Neutrophil (primary cell): ENCODE data around the gene PDZRN3.
"Not testable (repeated sequence)": the region's sequence is repeated elsewhere in the genome, so short reads cannot be mapped to it uniquely, and the experiment has no call there.

ENCODE experiments used
- H3K27ac ChIP-seq: fragments of 200-600 bp; sonication (generic); 2 replicates; pipeline ENCODE4 v1.5.1; 2016; ENCODE audit warnings: mild to moderate bottlenecking, moderate library complexity
- H3K27me3 ChIP-seq: fragments of 200-600 bp; sonication (generic); 2 replicates; pipeline ENCODE4 v1.6.0; 2016; ENCODE audit warnings: mild to moderate bottlenecking
- H3K36me3 ChIP-seq: fragments of 200-600 bp; sonication (generic); 2 replicates; pipeline ENCODE4 v1.5.1; 2017
- H3K4me1 ChIP-seq, 2 experiments: fragments of 200-600 bp in 1 of 2; sonication (generic) in 1 of 2; 1 replicate in 1 of 2; 2 replicates in 1 of 2; pipeline versions ENCODE4 v1.5.1 to v1.6.1; 2013 to 2016; ENCODE audit warnings: low read depth in 1 of 2, low read length in 1 of 2, mild to moderate bottlenecking in 1 of 2, moderate library complexity in 1 of 2; ENCODE audit not compliant: control insufficient read depth in 1 of 2, insufficient read depth in 1 of 2
- H3K4me3 ChIP-seq, 2 experiments: fragments of 200-600 bp in 1 of 2; sonication (generic) in 1 of 2; 1 replicate in 1 of 2; 2 replicates in 1 of 2; pipeline ENCODE4 v1.5.1; 2013 to 2016; ENCODE audit warnings: low read depth in 1 of 2, low read length in 1 of 2, mild to moderate bottlenecking in 1 of 2, moderate library complexity in 1 of 2
- H3K9me3 ChIP-seq: fragments of 200-600 bp; sonication (generic); 2 replicates; pipeline ENCODE4 v1.5.1; 2016
- TF ChIP-seq, protein P1 (sequence below): fragments of 200-600 bp; sonication (generic); IDR thresholded peaks from 2 replicates; pipeline ENCODE4 v1.5.1; 2016; ENCODE audit warnings: antibody characterized with exemption

PDZRN3 gene

GRCh38 chr3:73569246-73569760 is 55.4 kb downstream of the PDZRN3 start:
- Histone ChIP-seq H3K36me3 (no peaks in the 10 kb centered on the region), H3K27me3 (peaks cover 45% of the 10 kb centered on the region), H3K27ac (no peak overlapping the region), H3K4me3 (no peak overlapping the region), H3K9me3 (no peaks in the 10 kb centered on the region), H3K4me1 (no peaks in the 10 kb centered on the region)
- TF ChIP-seq, protein P1, sequence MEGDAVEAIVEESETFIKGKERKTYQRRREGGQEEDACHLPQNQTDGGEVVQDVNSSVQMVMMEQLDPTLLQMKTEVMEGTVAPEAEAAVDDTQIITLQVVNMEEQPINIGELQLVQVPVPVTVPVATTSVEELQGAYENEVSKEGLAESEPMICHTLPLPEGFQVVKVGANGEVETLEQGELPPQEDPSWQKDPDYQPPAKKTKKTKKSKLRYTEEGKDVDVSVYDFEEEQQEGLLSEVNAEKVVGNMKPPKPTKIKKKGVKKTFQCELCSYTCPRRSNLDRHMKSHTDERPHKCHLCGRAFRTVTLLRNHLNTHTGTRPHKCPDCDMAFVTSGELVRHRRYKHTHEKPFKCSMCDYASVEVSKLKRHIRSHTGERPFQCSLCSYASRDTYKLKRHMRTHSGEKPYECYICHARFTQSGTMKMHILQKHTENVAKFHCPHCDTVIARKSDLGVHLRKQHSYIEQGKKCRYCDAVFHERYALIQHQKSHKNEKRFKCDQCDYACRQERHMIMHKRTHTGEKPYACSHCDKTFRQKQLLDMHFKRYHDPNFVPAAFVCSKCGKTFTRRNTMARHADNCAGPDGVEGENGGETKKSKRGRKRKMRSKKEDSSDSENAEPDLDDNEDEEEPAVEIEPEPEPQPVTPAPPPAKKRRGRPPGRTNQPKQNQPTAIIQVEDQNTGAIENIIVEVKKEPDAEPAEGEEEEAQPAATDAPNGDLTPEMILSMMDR, result no peak

DNA sequence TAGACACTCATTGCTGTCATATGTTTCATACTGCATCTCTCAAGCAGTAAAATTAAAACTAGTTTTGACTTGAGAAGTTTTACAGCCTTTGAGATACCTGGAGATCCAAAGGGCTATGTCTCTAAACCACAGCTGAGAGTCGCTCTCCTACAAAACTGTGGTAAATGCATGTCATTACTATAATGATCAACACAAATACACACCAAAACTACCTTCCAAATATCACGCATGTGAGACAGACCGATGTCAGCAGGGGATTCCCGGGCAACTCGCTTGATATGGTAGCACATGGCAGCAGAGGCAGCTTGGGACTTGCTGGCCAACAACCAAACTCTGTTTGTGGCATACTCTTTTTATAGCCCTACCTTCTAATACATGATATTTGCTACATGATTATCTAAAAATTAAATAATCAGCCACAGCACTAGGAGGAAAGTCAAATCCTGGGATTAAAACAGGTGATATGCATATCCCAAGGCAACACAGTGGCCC is 56.3 kb downstream of the PDZRN3 start:
- Histone ChIP-seq H3K27ac (no peak overlapping the region), H3K36me3 (no peaks in the 10 kb centered on the region), H3K9me3 (no peaks in the 10 kb centered on the region), H3K27me3 (peaks cover 43% of the 10 kb centered on the region), H3K4me3 (no peak overlapping the region), H3K4me1 (no peaks in the 10 kb centered on the region)
- TF ChIP-seq, protein P1, result no peak

GRCh38 chr3:73565374-73565773 is 59.4 kb downstream of the PDZRN3 start:
- not testable (repeated sequence) for H3K36me3 ChIP-seq, H3K4me3 ChIP-seq, H3K9me3 ChIP-seq, H3K27ac ChIP-seq, H3K4me1 ChIP-seq
- H3K27me3 ChIP-seq, result peaks cover 13% of the 10 kb centered on the region

DNA sequence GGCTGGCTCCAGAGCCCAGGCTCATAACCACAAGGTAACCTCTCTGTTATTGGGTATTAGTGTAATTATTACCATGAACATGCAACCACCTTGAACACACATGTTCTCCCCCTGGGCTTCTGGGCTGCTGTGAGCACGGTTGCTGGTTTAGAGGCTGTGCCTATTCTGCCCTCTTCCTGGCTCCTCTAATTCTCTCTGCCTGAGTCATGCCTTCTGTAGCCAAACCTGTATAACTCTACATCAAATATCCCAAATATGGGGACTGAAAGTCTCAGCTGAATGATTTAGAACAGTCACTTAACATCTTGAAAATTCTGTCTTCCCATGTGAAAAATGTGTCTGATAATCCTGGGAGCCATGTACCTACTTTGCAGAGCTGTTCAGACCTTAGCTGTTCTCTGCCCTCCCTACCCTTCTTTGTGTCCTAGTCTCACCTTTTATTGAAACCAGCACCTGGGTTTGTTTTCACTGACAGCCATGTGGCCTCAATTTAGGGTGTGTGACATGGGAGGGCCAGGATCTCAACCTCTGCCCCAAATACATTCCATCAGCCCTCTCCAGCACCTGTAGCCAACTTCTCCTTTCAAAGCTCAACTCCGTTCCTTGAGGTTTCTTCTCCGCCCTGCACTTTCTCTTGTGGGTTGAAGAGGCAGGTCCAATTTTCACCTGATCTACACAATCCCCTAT is 60.7 kb downstream of the PDZRN3 start:
- Histone ChIP-seq H3K27me3 (no peaks in the 10 kb centered on the region), H3K9me3 (no peaks in the 10 kb centered on the region), H3K4me3 (no peak overlapping the region), H3K36me3 (no peaks in the 10 kb centered on the region), H3K27ac (no peak overlapping the region), H3K4me1 (no peaks in the 10 kb centered on the region)
- TF ChIP-seq, protein P1, result no peak

DNA sequence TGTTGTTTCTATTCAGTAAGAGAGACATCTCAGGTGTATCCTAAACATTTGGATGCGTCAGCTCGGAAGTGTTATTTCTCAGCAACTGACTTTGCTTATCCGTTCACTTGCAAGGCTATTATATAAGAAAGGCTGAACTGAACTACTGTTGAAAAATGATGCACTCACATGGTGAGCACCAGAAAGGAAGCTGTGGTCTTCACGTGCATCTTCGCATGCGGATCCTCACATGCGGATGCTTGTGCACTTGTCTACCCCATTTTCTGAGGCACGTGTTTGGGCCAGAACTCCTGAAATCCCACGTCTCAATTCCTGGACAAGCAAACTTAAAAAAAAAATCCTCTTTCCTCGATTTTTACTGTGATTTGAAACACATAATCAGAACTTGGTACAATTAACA is 63.2 kb downstream of the PDZRN3 start:
- Histone ChIP-seq H3K36me3 (no peaks in the 10 kb centered on the region), H3K27ac (no peak overlapping the region), H3K4me3 (no peak overlapping the region), H3K4me1 (no peaks in the 10 kb centered on the region), H3K27me3 (no peaks in the 10 kb centered on the region), H3K9me3 (no peaks in the 10 kb centered on the region)
- TF ChIP-seq, protein P1, result no peak

DNA sequence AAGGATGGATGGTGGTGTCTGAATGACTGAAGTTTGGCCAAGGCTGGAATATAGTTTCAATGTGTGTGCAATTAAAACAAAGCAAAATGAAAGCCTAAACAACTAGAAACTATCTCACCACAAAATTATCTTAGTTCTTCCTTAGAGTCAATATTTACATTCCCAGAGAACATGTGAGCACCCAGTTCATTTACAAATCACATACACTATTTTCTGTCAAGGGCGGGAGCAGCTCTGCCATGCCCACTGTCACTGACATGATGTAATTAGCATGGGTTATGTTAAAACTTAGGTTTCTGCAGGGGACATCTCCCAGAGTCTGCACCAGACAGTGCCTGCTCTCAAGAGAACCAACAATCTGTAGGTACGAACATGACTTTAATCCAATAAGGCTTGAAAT is 65.0 kb downstream of the PDZRN3 start:
- Histone ChIP-seq H3K36me3 (no peaks in the 10 kb centered on the region), H3K27me3 (no peaks in the 10 kb centered on the region), H3K4me1 (no peaks in the 10 kb centered on the region), H3K27ac (no peak overlapping the region), H3K9me3 (no peaks in the 10 kb centered on the region), H3K4me3 (no peak overlapping the region)
- TF ChIP-seq, protein P1, result no peak
